Endothelial cell of umbilical vein (primary cell): ENCODE results near the gene ITIH6. TPM values are rescaled to one million over a fixed set of nuclear protein-coding genes. Genes with fewer than 3 reads are reported as not detected.

Source experiments
- BruUV-seq: library from RNA; stranded (reverse); fragments of 400-500 nt; replicated peaks from 2 replicates; lab custom pipeline; 2021; lab: Mats Ljungman, UMichigan
- CTCF ChIA-PET: fragments of 300-600, 350-600 bp; sonication (Branson Sonifier 250); formaldehyde crosslinking; loops from one replicate; lab custom pipeline; 2021; ENCODE audit warnings: antibody characterized with exemption, inconsistent platforms; lab: Charles Lee
- POLR2A ChIA-PET: fragments of 300-600, 350-600 bp; sonication (Branson Sonifier 250); formaldehyde crosslinking; loops from one replicate; lab custom pipeline; 2021; ENCODE audit warnings: antibody characterized with exemption, inconsistent platforms; lab: Charles Lee
- DNase-seq: peaks from one replicate; pipeline ENCODE4 v3.0.0-alpha.2; 2011; ENCODE audit warnings: low read depth, low spot score
- FAIRE-seq: peaks from 2 replicates; lab custom pipeline; 2011; peaks lifted over from hg19 to GRCh38; lab: Jason Lieb, UNC
- H2AFZ ChIP-seq: 2 replicates; pipeline ENCODE4 v1.6.0; 2012; ENCODE audit warnings: low read depth, low read length, control low read depth, inconsistent platforms
- H3K27ac ChIP-seq: 2 replicates; pipeline ENCODE4 v1.5.1; 2011; ENCODE audit warnings: low read depth, mild to moderate bottlenecking, control low read depth, low read length, moderate library complexity; ENCODE audit not compliant: insufficient read depth
- H3K27me3 ChIP-seq, 2 experiments: 2 replicates each; pipeline versions ENCODE4 v1.6.0 to v1.6.1; 2011; ENCODE audit warnings: low read length in 2 of 2, mixed read lengths in 1 of 2; ENCODE audit not compliant: control insufficient read depth in 2 of 2, insufficient read depth in 2 of 2
- H3K36me3 ChIP-seq, 2 experiments: 2 replicates in 1 of 2; 3 replicates in 1 of 2; pipeline ENCODE4 v1.5.1; 2011; ENCODE audit warnings: low read length in 2 of 2, mild to moderate bottlenecking in 1 of 2, moderate library complexity in 1 of 2; ENCODE audit not compliant: control insufficient read depth in 2 of 2, insufficient read depth in 2 of 2; ENCODE audit errors: extremely low read depth in 1 of 2
- H3K4me1 ChIP-seq: 3 replicates; pipeline ENCODE4 v1.5.1; 2011; ENCODE audit warnings: mild to moderate bottlenecking, low read length; ENCODE audit not compliant: control insufficient read depth, insufficient read depth; ENCODE audit errors: extremely low read depth
- H3K4me2 ChIP-seq: 2 replicates; pipeline ENCODE4 v1.6.1; 2011; ENCODE audit warnings: low read length, control low read depth, mixed read lengths; ENCODE audit not compliant: insufficient read depth
- H3K4me3 ChIP-seq, 3 experiments: fragments of 200-600 bp in 1 of 3; sonication (generic), shearing (Covaris generic) in 1 of 3; replicated peaks in 1 of 3; 2 replicates each; pipeline ENCODE4 v1.5.1; 2011 to 2016; ENCODE audit warnings: control low read depth in 3 of 3, low read length in 3 of 3, mild to moderate bottlenecking in 2 of 3, inconsistent platforms in 1 of 3, low read depth in 1 of 3, moderate library complexity in 1 of 3; ENCODE audit not compliant: insufficient read depth in 1 of 3
- H3K79me2 ChIP-seq: 2 replicates; pipeline ENCODE4 v1.6.0; 2012; ENCODE audit warnings: low read length, inconsistent platforms; ENCODE audit not compliant: control insufficient read depth, insufficient read depth
- H3K9ac ChIP-seq: replicated peaks from 2 replicates; pipeline ENCODE3; 2011; ENCODE audit warnings: low read length, control low read depth; ENCODE audit not compliant: insufficient read depth; ENCODE audit errors: extremely low read depth
- H3K9me1 ChIP-seq: replicated peaks from 3 replicates; pipeline ENCODE4 v1.6.0; 2011; ENCODE audit warnings: mild to moderate bottlenecking, low read length; ENCODE audit not compliant: control insufficient read depth, insufficient read depth; ENCODE audit errors: extremely low read depth
- H3K9me3 ChIP-seq: replicated peaks from 2 replicates; pipeline ENCODE4 v1.5.1; 2012; ENCODE audit warnings: low read length, inconsistent platforms; ENCODE audit not compliant: control insufficient read depth, insufficient read depth
- H4K20me1 ChIP-seq: replicated peaks from 2 replicates; pipeline ENCODE3; 2011; ENCODE audit warnings: mild to moderate bottlenecking, low read length; ENCODE audit not compliant: control insufficient read depth, insufficient read depth; ENCODE audit errors: extremely low read depth
- EZH2 ChIP-seq: IDR thresholded peaks from 2 replicates; pipeline ENCODE4 v1.6.1; 2012; ENCODE audit warnings: borderline replicate concordance, low read depth, mild to moderate bottlenecking, moderate library complexity, low read length, inconsistent platforms; ENCODE audit not compliant: severe bottlenecking
- FOS ChIP-seq: IDR thresholded peaks from 2 replicates; pipeline ENCODE4 v1.6.1; 2011; ENCODE audit warnings: mild to moderate bottlenecking, low read length, moderate library complexity, borderline replicate concordance; ENCODE audit not compliant: insufficient read depth
- GATA2 ChIP-seq: IDR thresholded peaks from 2 replicates; pipeline ENCODE4 v1.7.0; 2011; ENCODE audit warnings: low read depth, mild to moderate bottlenecking, moderate library complexity, mixed read lengths, low read length; ENCODE audit not compliant: insufficient read length, insufficient read depth
- JUN ChIP-seq: IDR thresholded peaks from 2 replicates; pipeline ENCODE4 v1.6.1; 2011; ENCODE audit warnings: borderline replicate concordance, low read depth; ENCODE audit not compliant: insufficient read length, insufficient read depth
- MYC ChIP-seq: IDR thresholded peaks from one replicate; pipeline ENCODE4 v1.6.1; 2011; ENCODE audit warnings: mild to moderate bottlenecking, low read depth, low read length
- POLR2A ChIP-seq: IDR thresholded peaks from 2 replicates; pipeline ENCODE4 v1.6.1; 2012; ENCODE audit warnings: low read depth, mild to moderate bottlenecking, control low read depth, low read length
- POLR2AphosphoS5 ChIP-seq: IDR thresholded peaks from 2 replicates; pipeline ENCODE4 v1.6.1; 2012; ENCODE audit warnings: low read depth, mild to moderate bottlenecking, control low read depth, low read length, moderate library complexity; ENCODE audit not compliant: insufficient read depth
- dilution Hi-C: fragments of 300-500 bp; cut with MboI; formaldehyde crosslinking; loops from one replicate; pipeline ENCODE4 v1.15.0; 2019; ENCODE audit warnings: low sequenced_read_pairs; ENCODE audit not compliant: extremely low pct_ligation_motif_present
- intact Hi-C: fragments of 100-400 bp; cut with micrococcal nuclease; formaldehyde crosslinking; loops from one replicate; pipeline ENCODE4 v1.10.0; 2022
- polyA plus RNA-seq, 4 experiments: library from polyadenylated mRNA; depleted of rRNA in 3 of 4; stranded (reverse) in 3 of 4; unstranded in 1 of 4; fragments of >200 nt; gene quantifications; 2 replicates each; pipeline versions ENCODE4 v1.2.1 to v1.2.3, GENCODE V29; 2011 to 2012; ENCODE audit warnings: missing spikeins in 1 of 4
- small RNA-seq: library from RNA; depleted of rRNA; stranded (forward); fragments of <200 nt; gene quantifications from one replicate; pipeline ENCODE3, GENCODE V24; 2012; ENCODE audit warnings: low replicate concordance, low read depth; ENCODE audit not compliant: insufficient read depth, insufficient read length
- total RNA-seq: library from RNA; stranded (reverse); gene quantifications from 2 replicates; pipeline ENCODE4 v1.2.3, GENCODE V29; 2021
- TF ChIP-seq, protein P1 (sequence below), 2 donors: IDR thresholded peaks; 1 replicate in 1 of 2; 2 replicates in 1 of 2; pipeline ENCODE4 v1.5.1; 2011; ENCODE audit warnings: low read length in 2 of 2, mild to moderate bottlenecking in 2 of 2, moderate library complexity in 2 of 2, control low read depth in 1 of 2, inconsistent platforms in 1 of 2, low read depth in 1 of 2; ENCODE audit not compliant: insufficient read depth in 1 of 2; ENCODE audit errors: extremely low read depth in 1 of 2
- TF ChIP-seq, protein P2 (sequence below): IDR thresholded peaks from 2 replicates; pipeline ENCODE4 v1.6.1; 2011; ENCODE audit not compliant: insufficient read depth, insufficient read length

ITIH6 gene
- total and polyA plus RNA-seq, 2 donors (not counting 3 experiments of a cell fraction or from before 2014, with no cell fraction given): not detected

GRCh38 chrX:54708404-54708803 is 89.7 kb downstream of the ITIH6 start:
- no peak for DNase-seq

More at GRCh38 chrX:54708404-54708803, 89.7 kb downstream of the ITIH6 start:
- no peak overlapping the region for H3K4me2 ChIP-seq
- no peak overlapping the region for H2AFZ ChIP-seq
- H3K4me1 ChIP-seq: no peaks in the 10 kb centered on the region
- POLR2A ChIA-PET: no interaction called here
- intact Hi-C loops (no loop called here), dilution Hi-C loops (no loop called here)
- H3K9me3 ChIP-seq: no peaks in the 10 kb centered on the region
- CTCF ChIA-PET: no interaction called here
- H3K27ac ChIP-seq: no peak overlapping the region
- no peak for FAIRE-seq
- H3K79me2 ChIP-seq: no peaks in the 10 kb centered on the region
- H3K4me3 ChIP-seq: no peak overlapping the region
- H3K9me1 ChIP-seq: no peaks in the 10 kb centered on the region
- no peak overlapping the region for H3K9ac ChIP-seq
- no peaks in the 10 kb centered on the region for H3K36me3 ChIP-seq
- no peaks in the 10 kb centered on the region for H4K20me1 ChIP-seq
- no peaks in the 10 kb centered on the region for H3K27me3 ChIP-seq
- TF ChIP-seq EZH2 (no peak), POLR2AphosphoS5 (no peak), POLR2A (no peak), FOS (no peak), MYC (no peak), GATA2 (no peak), JUN (no peak)
- TF ChIP-seq, protein P1, sequence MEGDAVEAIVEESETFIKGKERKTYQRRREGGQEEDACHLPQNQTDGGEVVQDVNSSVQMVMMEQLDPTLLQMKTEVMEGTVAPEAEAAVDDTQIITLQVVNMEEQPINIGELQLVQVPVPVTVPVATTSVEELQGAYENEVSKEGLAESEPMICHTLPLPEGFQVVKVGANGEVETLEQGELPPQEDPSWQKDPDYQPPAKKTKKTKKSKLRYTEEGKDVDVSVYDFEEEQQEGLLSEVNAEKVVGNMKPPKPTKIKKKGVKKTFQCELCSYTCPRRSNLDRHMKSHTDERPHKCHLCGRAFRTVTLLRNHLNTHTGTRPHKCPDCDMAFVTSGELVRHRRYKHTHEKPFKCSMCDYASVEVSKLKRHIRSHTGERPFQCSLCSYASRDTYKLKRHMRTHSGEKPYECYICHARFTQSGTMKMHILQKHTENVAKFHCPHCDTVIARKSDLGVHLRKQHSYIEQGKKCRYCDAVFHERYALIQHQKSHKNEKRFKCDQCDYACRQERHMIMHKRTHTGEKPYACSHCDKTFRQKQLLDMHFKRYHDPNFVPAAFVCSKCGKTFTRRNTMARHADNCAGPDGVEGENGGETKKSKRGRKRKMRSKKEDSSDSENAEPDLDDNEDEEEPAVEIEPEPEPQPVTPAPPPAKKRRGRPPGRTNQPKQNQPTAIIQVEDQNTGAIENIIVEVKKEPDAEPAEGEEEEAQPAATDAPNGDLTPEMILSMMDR (IDR thresholded peaks at IDR 0.05; ENCODE audit: extremely low read depth in 1 of 2, insufficient read depth in 1 of 2, low read depth in 1 of 2, low read length in 2 of 2): no peak
- TF ChIP-seq, protein P2, sequence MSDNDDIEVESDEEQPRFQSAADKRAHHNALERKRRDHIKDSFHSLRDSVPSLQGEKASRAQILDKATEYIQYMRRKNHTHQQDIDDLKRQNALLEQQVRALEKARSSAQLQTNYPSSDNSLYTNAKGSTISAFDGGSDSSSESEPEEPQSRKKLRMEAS: no peak
- BruUV-seq: no TSS peak

Small RNA genes within 50 kb of the gene (small RNA-seq; reads per million reads assigned to genes)
- gene AL049732.1: not detected
- 5.0 reads per million, percentile 37 among the genes with 10 or more reads in this experiment for gene SNORA11

Other genes starting within 250 kb of the ITIH6 start
- gene MAGED2, start 9.5 kb upstream of the ITIH6 start, total RNA-seq: 240 and 241 TPM in 2 replicates
- gene MAGED2, start 9.5 kb upstream of the ITIH6 start, polyA plus RNA-seq: 286 and 309 TPM in 2 replicates
- gene TRO, start 122.6 kb upstream of the ITIH6 start, total RNA-seq: 13.6 and 21.9 TPM in 2 replicates
- 34.7 TPM in 2 replicates for gene TRO, start 122.6 kb upstream of the ITIH6 start, polyA plus RNA-seq
- gene PFKFB1, start 195.9 kb upstream of the ITIH6 start, total RNA-seq: 0.16 and 0.20 TPM in 2 replicates
- gene PFKFB1, start 195.9 kb upstream of the ITIH6 start, polyA plus RNA-seq: 0.16 and 0.18 TPM in 2 replicates
- gene APEX2, start 202.1 kb upstream of the ITIH6 start, total RNA-seq: 22.7 and 26.6 TPM in 2 replicates
- gene APEX2, start 202.1 kb upstream of the ITIH6 start, polyA plus RNA-seq: 54.1 and 55.9 TPM in 2 replicates
- gene ALAS2, start 232.7 kb upstream of the ITIH6 start, total RNA-seq: not detected in 2 replicates
- not detected in 2 replicates for gene ALAS2, start 232.7 kb upstream of the ITIH6 start, polyA plus RNA-seq